NCI-H524 (cell line): ENCODE measurements around the gene KRT15.

Experiments used
- DNase-seq, 2 experiments: peaks; one replicate each; lab custom pipeline; 2025; lab: John Stamatoyannopoulos, UW

KRT15 gene

DNA sequence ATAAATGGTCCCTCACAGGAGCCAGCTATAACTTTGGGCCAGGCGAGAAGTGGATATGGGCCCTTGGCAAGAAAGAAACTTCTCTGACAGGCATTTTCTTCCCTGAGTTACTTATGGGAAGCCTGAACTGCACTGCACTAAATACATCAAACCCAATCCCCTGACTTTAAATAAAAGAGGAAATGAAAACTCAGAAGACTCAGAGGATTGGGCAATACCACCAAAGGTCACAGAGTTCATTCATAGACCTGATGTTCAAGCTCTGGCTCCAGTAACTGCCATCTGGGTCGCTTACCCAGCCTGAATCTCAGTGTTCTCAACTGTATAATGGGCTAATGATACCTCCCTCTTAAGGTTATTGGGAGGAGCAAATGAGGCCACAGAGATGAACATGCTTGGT, 38.6 kb downstream of the KRT15 start:
- DNase-seq, result no peak

DNA sequence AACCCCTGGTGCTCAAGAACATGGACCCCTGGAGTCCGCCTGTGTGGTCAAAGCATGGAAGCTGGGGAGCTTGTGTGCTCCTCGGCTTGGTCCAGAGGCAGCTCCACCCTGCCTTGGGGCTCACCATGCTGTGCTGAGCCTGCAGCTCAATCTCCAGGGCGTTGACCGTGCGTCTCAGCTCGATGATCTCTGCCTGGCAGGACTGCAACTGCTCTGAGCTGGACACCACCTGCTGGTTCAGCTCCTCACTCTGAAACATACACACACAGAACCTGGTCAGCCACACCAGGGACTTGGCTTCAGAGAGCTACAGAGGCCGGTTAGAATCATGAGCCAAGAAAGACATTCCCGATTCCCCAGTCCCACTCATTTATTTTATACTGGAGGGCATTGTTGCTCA, 40.5 kb downstream of the KRT15 start:
- DNase-seq, result no peak

DNA sequence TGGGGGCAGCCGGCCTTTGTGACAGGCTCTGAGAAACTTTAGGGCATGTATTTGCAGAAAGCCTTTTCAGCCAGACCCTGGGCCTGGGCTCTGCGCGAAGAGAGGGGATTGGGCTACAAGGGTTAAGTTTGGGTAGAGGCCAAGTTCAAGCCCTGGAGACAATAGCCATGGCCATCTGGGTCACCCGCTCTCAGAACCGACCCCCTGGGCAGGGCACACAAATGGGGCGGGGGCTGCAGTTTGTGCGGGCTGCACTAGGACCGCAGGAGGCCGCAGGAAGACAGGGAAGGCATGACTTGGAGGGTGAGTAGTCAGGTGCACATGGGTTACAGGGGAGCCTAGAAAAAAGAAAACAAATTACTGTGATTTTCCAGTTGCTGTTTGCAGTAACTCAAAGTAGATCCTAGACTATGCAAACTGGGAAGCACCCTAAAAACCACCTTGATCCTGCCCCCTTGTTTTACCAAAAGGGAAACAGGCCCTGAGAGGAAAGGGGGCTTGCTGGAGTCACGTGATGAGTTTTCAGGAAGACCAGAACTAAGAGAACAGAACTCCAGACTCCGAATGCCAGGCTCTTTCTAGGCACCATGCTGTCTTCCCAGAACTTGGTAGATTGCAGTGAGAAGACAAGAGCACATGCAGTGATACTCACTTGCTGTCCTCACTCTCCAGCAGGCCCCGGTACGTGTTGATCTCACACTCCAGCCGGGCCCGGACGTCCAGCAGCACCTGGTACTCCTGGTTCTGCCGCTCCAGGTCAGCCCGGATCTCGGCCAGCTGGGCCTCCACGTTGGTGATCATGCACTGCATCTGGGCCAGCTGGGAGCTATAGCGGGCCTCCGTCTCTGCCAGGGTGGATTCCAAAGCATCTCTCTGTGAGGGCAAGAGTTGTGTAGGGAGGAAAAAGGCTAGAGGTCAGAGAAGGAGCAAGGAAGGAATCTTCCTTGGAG, 41.5 kb downstream of the KRT15 start:
- no peak for DNase-seq

GRCh38 chr17:41475421-41475820, 43.3 kb downstream of the KRT15 start:
- DNase-seq, result no peak

DNA sequence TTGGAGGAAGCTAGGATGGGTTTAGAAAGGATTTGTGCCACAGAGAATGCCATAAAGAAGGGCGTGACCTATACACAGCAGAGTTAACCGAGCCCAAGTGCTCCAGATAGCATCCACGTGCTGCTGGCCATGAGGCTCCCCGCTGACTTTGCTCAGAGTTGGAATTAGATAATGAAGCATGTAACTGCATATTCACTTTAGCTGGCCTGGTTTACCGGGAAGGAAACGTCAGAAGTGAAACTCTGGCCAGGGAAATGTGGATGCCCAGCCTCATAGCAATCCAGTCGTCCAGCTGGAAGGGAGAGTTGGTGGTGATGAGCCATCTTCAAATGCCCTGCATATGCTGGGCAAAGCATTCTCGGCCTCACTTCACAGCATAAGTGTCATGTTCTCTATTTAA, 43.8 kb downstream of the KRT15 start:
- no peak for DNase-seq

DNA sequence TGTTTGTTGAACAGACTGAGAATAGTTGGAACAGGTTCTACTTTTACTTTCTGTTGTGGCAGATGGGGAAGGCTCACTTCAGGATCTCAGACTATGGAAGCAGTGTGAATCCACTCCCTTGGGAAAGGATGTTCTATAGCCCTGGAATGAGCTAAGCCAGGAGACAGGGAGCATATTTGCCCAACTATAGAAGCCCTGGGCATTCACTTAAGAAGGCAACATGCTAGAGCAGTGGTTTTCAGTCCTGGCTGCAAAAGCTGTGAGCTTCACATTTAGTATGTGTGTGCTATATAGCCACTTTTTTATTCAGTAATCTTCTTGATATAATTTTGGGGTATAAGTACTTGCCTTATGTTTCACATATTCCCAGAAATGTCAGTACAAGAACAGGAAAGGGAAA, 50.3 kb downstream of the KRT15 start:
- DNase-seq, result no peak

DNA sequence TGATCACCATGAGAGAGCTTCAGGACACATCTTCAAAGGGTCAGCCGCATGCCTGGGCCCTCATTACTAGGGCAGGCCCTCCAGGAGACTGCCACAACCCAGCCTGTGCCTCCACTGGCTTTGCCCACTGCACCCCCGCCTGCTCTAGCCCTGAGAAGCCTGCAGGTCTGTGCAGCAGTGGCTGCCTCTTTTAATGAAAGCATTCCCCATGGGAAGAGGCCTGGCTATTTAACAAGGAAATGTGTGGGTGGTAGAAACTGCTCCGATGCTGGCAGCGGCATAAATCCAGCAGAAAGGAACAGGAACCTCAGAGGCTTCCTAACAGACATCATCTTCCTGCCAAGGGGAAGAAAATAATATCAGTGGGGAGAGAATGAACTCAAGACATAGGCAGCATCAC, 51.1 kb downstream of the KRT15 start:
- DNase-seq, result no peak

DNA sequence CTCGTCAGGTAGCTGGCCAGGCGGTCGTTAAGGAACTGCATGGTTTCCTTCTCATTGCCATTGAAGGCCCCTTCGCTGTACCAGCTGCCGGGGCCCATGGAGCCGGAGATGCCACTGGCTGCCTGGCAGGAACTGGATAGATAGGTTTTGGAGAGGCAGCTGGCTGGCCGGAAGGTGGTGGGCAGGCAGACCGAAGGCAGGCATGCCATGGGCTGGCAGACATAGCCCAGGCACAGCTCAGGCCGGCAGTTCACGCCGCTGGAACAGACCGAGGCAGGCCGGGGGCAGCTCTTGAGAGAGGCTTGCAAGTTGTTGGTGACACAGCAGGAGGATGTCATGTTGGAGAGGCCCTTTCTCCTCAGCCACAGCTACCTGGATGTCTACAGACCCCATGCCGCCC, 51.7 kb downstream of the KRT15 start, which contains the start of gene KRT32:
Gene KRT32, minus strand, starts transcription at position 399 of the 400 bp plus-strand sequence. Its CDS starts 61 bp downstream, at position 338.
- DNase-seq, result no peak

DNA sequence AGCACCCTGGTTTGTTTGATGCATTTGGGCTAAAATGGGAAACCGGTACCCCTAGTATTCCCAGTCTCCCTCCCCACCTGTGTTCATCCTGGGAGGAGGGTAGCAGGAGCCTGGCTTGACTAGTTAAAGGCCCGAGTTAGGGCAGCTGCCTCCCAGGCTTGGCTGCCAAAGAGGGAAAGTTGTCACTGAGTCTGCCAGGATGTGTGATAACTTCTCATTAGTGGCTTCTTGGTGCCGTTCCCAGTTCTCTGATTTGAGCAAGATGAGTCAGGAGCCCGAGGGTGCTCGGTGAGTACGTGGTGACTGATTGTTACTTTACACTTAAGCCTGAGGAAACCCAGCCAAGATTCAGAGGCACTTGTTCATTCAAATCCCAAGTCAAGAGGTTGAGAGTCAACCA, 54.0 kb downstream of the KRT15 start:
- no peak for DNase-seq

- DNase-seq, result no peak
These were observed 54.5 kb downstream of the KRT15 start for GRCh38 chr17:41464173-41464572.

DNA sequence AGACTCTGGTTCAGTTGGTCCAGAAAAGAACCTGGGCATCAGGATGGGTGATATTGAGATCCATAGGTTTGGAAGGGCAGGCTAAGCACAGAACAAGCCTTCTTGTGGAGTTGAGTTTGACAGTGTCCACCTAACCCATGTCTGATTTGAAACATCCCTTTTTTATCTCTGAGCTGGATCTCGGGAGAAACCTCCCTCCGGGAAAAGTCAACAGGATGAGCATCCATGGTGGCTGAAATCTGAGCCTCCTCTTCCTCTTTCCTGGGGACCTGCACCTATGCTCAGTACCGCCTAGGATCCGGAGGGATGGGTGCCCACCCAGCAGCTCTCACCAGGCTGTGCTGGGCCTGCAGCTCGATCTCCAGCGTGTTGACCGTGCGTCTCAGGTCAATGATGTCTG, 54.9 kb downstream of the KRT15 start:
- DNase-seq, result no peak
